ENCODE data around the gene DOCK7. TPM values are rescaled to one million over a fixed set of nuclear protein-coding genes. Genes with fewer than 3 reads are reported as not detected.

Gene DOCK7
- total RNA-seq, 1 experiment from 2014 or later = 57.2 TPM

- TF ChIP-seq, protein P1, sequence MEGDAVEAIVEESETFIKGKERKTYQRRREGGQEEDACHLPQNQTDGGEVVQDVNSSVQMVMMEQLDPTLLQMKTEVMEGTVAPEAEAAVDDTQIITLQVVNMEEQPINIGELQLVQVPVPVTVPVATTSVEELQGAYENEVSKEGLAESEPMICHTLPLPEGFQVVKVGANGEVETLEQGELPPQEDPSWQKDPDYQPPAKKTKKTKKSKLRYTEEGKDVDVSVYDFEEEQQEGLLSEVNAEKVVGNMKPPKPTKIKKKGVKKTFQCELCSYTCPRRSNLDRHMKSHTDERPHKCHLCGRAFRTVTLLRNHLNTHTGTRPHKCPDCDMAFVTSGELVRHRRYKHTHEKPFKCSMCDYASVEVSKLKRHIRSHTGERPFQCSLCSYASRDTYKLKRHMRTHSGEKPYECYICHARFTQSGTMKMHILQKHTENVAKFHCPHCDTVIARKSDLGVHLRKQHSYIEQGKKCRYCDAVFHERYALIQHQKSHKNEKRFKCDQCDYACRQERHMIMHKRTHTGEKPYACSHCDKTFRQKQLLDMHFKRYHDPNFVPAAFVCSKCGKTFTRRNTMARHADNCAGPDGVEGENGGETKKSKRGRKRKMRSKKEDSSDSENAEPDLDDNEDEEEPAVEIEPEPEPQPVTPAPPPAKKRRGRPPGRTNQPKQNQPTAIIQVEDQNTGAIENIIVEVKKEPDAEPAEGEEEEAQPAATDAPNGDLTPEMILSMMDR (IDR thresholded peaks at IDR 0.05) = no peak
- TF ChIP-seq POLR2AphosphoS5 (IDR thresholded peaks at IDR 0.05; ENCODE audit: low read depth, low read length) (no peak), REST (IDR thresholded peaks at IDR 0.05; ENCODE audit: insufficient read depth in 1 of 2, low read depth in 2 of 2, low read length in 1 of 2) (no peak), TCF7L2 (IDR thresholded peaks at IDR 0.05; ENCODE audit: low read depth, low read length) (no peak), SIN3A (IDR thresholded peaks at IDR 0.05; ENCODE audit: borderline replicate concordance, insufficient read depth, low read depth, low read length) (no peak)
- ATAC-seq = no peak
- intact Hi-C loops (cut with micrococcal nuclease; ENCODE audit: unreplicated experiment) (no loop called here), in situ Hi-C loops (cut with HindIII; ENCODE audit: low pct_unique_long_range_greater_than_20kb, low sequenced_read_pairs) (no loop called here)
- Histone ChIP-seq H3K27me3 (ENCODE audit: control insufficient read depth, insufficient read depth, low read length) (no peaks in the 10 kb centered on the region), H3K4me1 (ENCODE audit: control insufficient read depth, insufficient read depth, low read length) (peaks cover 13% of the 10 kb centered on the region), H3K9me3 (ENCODE audit: control insufficient read depth, insufficient read depth, low read depth, low read length) (no peaks in the 10 kb centered on the region), H3K4me3 (ENCODE audit: low read depth in 2 of 2, low read length in 2 of 2) (peak overlapping the region; percentile 84 to 95), H3K27ac (ENCODE audit: low read length) (peak overlapping the region; percentile 90), H3K36me3 (ENCODE audit: control insufficient read depth, insufficient read depth, low read length) (peaks cover 27% of the 10 kb centered on the region)
- ChIA-PET CTCF (no interaction called here), POLR2A (no interaction called here)
- BruUV-seq (replicated peaks) = no TSS peak
- DNase-seq (ENCODE audit: low read depth, low spot score) = no peak
Measured at GRCh38 chr1:62438163-62438562, 250.0 kb downstream of the DOCK7 start.

- no TSS peak for BruUV-seq (replicated peaks)
- Histone ChIP-seq H3K9me3 (ENCODE audit: control insufficient read depth, insufficient read depth, low read depth, low read length) (no peaks in the 10 kb centered on the region), H3K27ac (ENCODE audit: low read length) (peak overlapping the region; percentile 90), H3K36me3 (ENCODE audit: control insufficient read depth, insufficient read depth, low read length) (peaks cover 24% of the 10 kb centered on the region), H3K4me1 (ENCODE audit: control insufficient read depth, insufficient read depth, low read length) (peaks cover 13% of the 10 kb centered on the region), H3K27me3 (ENCODE audit: control insufficient read depth, insufficient read depth, low read length) (no peaks in the 10 kb centered on the region), H3K4me3 (ENCODE audit: low read depth in 2 of 2, low read length in 2 of 2) (peak overlapping the region; percentile 84 to 95)
- intact Hi-C loops (cut with micrococcal nuclease; ENCODE audit: unreplicated experiment) = no loop called here
- in situ Hi-C loops (cut with HindIII; ENCODE audit: low pct_unique_long_range_greater_than_20kb, low sequenced_read_pairs) = no loop called here
- TF ChIP-seq, protein P1 (IDR thresholded peaks at IDR 0.05) = no peak
- TF ChIP-seq TCF7L2 (IDR thresholded peaks at IDR 0.05; ENCODE audit: low read depth, low read length) = no peak
- DNase-seq (ENCODE audit: low read depth, low spot score) (no peak), ATAC-seq (0 out of 2 replicates have a peak, but pooled peaks have one; percentile 3)
- ChIA-PET CTCF (no interaction called here), POLR2A (interaction anchor here (0.6 kb wide), 1 partner anchor 254 kb away, joined by 3 read pairs; no protein-coding TSS in a partner anchor)
Measured at GRCh38 chr1:62437273-62437940, 250.8 kb downstream of the DOCK7 start.
